GM21723 (cell line): ENCODE data around the gene PBX1.

ENCODE experiments used
- ATAC-seq: cut with Tn5 transposase; IDR thresholded peaks from one replicate; pipeline ENCODE4 v1.9.1; 2021; ENCODE audit warnings: mild to moderate bottlenecking, moderate library complexity; ENCODE audit not compliant: unreplicated experiment

Gene PBX1

GRCh38 chr1:164771619-164772361 is 212.8 kb downstream of the PBX1 start:
- ATAC-seq = no peak

GRCh38 chr1:164772635-164773034 is 213.7 kb downstream of the PBX1 start:
- ATAC-seq = peak; percentile 83

- ATAC-seq = no peak
Measured at GRCh38 chr1:164773102-164773501, 214.1 kb downstream of the PBX1 start.

- ATAC-seq = no peak
Measured at GRCh38 chr1:164774413-164774812, 215.4 kb downstream of the PBX1 start.

- no peak for ATAC-seq
Measured at GRCh38 chr1:164774819-164775654, 216.1 kb downstream of the PBX1 start.

- ATAC-seq = no peak
Measured at GRCh38 chr1:164777518-164777917, 218.5 kb downstream of the PBX1 start.

- no peak for ATAC-seq
Measured at GRCh38 chr1:164779376-164779775, 220.4 kb downstream of the PBX1 start.

GRCh38 chr1:164780111-164780812 is 221.3 kb downstream of the PBX1 start:
- ATAC-seq = no peak

- no peak for ATAC-seq
Measured at GRCh38 chr1:164780863-164781262, 221.9 kb downstream of the PBX1 start.

GRCh38 chr1:164781972-164782371 is 223.0 kb downstream of the PBX1 start:
- no peak for ATAC-seq

- no peak for ATAC-seq
Measured at GRCh38 chr1:164783778-164784555, 225.0 kb downstream of the PBX1 start.

GRCh38 chr1:164784960-164785359 is 226.0 kb downstream of the PBX1 start:
- no peak for ATAC-seq

GRCh38 chr1:164785841-164786534 is 227.0 kb downstream of the PBX1 start:
- ATAC-seq = no peak

GRCh38 chr1:164786980-164787833 is 228.2 kb downstream of the PBX1 start:
- ATAC-seq = peak; percentile 99

GRCh38 chr1:164787834-164788231 is 228.8 kb downstream of the PBX1 start:
- no peak for ATAC-seq

- ATAC-seq = no peak
Measured at GRCh38 chr1:164790081-164790480, 231.1 kb downstream of the PBX1 start.

- no peak for ATAC-seq
Measured at GRCh38 chr1:164792410-164793004, 233.5 kb downstream of the PBX1 start.

- ATAC-seq = no peak
Measured at GRCh38 chr1:164794356-164794755, 235.4 kb downstream of the PBX1 start.

- no peak for ATAC-seq
Measured at GRCh38 chr1:164796916-164797315, 237.9 kb downstream of the PBX1 start.
